NCI-H2081 (cell line): ENCODE data around the gene MAP3K20.
"Not testable (repeated sequence)": the region's sequence is repeated elsewhere in the genome, so short reads cannot be mapped to it uniquely, and the experiment has no call there.

Source experiments
- DNase-seq, 2 experiments: peaks; one replicate each; lab custom pipeline; 2025; lab: John Stamatoyannopoulos, UW

The MAP3K20 gene

DNA sequence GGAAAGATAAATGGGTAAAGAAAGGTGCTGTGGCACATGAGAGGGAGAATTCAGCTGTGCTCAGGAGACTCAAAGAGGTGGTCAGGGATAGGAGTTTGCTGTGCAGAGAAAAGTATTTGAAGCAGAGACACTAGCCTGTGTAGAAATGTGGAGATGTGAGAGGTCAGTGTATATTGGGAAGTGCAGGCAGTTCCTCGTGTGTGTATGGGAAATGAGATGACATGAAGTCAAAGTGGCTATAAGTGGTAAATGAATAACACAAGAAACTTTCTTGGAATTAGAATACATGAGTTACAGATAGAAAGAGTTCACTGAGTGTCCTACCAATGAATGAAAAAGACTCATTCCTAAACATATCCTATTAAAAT, 11.6 kb downstream of the MAP3K20 start:
- no peak for DNase-seq

DNA sequence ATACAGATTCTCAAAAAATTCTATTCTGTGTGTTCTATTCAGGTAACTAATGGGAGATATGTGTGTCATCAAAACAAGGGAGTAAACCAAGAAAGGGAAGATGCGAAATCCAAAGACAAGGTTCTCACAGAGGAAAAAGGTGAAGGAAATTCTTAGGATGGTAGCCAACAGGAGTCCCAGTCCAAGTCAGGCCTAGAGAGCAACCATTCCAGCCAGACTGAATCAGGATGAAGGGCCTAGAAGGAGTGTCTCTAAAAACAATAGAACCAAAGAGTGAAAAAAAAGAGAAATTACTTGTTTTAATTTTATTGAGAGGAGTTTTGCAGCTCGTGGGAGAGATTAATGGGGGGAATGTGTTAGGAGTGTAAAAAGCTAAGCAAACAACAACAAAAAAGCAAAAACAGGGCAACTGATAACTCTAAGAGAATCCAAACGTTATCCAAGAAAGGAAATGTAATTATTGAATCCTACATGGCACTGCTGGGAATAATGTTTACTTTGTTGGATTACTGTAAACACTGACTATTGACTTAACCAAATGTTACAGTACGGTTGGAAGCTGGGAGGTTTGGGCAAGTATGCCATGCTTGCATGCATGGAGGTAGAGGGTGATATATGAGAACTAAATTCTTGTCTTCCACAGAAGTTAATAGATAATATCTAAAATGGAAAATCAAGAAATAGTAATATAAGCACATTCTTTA, 12.3 kb downstream of the MAP3K20 start:
- DNase-seq = peak in 1 of 2 experiments; percentile 17

- no peak for DNase-seq
Measured at GRCh38 chr2:173090276-173090877, 14.7 kb downstream of the MAP3K20 start.

DNA sequence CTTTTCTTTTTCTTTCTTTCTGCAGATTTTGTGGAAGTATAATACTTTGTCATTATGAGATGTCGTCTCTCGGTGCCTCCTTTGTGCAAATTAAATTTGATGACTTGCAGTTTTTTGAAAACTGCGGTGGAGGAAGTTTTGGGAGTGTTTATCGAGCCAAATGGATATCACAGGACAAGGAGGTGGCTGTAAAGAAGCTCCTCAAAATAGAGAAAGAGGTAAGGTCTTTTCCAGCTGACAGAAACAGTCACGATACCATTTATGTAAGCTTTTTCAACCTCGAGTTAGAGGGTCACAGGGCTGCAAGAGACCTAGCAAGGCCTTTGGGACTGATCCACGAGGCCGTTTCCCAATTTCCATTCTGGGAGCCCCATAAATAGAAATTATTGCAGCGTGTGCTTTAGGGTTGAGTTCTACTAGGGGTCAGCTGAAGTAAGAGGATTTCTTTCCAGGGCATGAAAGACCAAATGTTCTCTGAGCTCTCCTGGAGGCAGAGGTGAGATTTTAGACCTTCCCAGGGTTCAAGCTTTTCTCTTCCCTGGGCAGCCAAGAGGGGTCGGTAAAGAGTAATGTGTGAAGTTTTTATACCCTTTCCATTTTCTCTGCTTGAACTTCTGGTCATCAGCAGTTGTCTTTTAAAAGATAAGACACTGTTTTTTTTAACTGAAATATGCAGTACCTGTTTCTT, 15.5 kb downstream of the MAP3K20 start:
- no peak for DNase-seq

GRCh38 chr2:173091910-173092309, 16.3 kb downstream of the MAP3K20 start:
- no peak for DNase-seq

DNA sequence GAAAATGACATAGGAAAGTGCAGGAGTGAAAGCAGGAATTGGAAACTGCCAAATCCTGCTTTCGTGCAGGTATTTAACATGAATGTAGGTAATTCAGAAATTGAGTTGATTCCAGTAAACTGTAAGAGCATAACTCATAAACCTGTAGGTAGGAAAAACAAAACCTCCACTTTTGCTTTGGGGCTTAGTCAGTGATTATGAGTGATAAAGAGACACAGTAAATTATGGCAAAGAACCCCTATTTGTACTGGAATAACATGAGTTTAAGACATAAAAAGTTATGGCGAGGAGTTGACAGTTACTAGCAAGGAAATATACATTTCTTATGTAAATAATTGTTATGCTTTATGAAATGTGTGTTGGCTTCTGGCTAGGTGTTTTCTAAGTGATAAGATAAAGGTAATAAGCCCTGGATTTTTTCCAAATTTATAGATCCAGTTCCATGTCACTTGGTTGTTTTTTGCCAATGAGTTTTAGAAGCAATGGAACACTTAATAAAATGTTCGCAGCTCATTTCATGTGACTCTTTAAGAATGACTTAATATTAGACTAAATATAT, 17.3 kb downstream of the MAP3K20 start:
- no peak for DNase-seq

DNA sequence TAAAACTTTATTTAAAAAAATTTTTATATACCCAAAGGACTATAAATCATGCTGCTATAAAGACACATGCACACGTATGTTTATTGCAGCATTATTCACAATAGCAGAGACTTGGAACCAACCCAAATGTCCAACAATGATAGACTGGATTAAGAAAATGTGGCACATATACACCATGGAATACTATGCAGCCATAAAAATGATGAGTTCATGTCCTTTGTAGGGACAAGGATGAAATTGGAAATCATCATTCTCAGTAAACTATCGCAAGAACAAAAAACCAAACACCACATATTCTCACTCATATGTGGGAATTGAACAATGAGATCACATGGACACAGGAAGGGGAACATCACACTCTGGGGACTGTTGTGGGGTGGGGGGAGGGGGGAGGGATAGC, 18.0 kb downstream of the MAP3K20 start:
- not testable (repeated sequence) for DNase-seq

- DNase-seq = no peak
Measured at GRCh38 chr2:173094731-173095130, 19.1 kb downstream of the MAP3K20 start.

DNA sequence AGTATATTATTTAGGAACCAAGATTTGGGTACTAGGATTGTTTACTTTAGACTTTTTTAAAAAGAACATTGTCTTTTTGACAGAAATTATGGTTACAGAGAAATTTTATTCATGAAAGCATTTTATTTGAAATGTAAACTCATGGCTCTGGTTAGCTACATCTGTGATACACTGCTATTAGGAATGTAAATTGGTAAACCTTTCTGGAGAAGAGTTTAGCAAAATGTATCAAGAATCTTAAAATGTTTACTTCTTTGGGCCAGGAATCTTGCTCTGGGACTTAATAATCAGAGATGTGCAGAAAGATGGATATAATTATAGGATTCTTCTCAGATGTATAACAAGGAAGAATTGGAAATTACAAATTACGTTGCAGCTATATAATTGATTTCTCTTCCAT, 19.7 kb downstream of the MAP3K20 start:
- DNase-seq = no peak

DNA sequence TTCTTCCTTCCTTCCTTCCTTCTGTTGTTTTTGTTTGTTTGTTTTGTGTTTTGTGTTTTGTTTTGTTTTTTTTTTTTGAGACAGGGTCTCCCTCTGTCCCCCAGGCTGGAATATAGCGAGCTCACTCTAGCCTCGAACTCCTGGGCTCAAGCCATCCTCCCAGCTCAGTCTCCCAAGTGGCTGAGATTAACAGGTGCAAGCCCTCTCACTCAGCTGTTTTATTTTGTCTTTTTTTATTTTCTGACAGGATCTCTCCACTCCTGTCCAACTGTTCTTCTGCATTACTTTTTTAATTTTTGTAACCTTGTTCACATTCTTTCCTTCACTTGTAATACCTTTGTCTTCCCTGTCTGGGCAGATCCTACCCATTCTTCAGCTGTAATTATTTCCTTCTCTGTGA, 23.6 kb downstream of the MAP3K20 start:
- no peak for DNase-seq

DNA sequence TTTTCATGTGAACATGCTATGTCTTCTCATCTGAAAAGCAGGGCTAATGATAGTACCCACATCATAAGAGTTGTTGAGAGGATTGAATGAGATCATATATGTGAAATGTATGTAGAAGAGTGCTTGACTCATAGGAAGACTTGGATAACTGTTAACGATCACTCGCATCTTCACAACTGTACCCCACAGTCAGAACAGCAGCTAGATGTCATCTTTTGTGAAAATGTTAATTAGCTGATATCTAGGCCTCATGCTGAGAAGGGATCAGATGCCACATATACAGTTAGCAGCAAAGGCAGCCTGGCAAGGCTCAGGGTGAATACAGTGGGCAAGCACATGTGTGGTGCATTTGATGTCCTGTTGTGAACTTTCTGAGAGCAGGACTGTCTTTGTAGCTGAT, 24.2 kb downstream of the MAP3K20 start:
- DNase-seq = no peak

GRCh38 chr2:173101687-173102086, 26.0 kb downstream of the MAP3K20 start:
- DNase-seq = no peak

GRCh38 chr2:173104156-173104555, 28.5 kb downstream of the MAP3K20 start:
- no peak for DNase-seq

DNA sequence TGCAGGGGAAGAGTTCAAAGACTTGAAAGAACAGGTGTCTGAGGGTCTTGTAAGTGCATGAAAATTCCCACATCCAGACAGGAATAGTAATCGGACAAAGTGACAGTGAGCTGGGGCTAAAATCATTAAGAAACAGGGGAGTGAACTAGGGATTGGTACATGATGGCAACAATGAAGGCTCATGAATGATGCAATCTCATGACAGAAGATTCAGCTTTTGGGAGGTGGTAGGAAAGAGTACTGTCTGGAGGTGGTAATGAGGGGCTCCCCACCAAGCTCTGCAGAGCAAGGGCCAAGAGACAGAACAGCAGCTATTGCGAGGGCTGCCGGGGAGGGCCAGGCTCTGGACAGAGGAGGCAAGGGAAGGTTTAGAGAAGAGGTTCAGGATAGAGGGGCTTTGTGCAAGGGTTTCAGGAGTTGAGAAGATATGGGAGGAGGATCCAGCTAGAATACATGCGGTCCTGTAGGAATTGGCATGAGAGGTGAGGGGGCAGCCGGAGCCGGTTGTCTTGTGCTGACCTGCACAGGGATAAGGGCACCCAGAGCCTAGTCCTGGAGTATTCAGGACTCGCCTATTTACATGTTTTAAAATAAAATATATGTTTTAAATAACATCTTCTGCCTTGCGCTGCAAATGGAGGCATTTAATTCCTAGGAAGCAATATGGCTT, 31.4 kb downstream of the MAP3K20 start:
- no peak for DNase-seq

GRCh38 chr2:173107629-173108022, 32.0 kb downstream of the MAP3K20 start:
- no peak for DNase-seq

DNA sequence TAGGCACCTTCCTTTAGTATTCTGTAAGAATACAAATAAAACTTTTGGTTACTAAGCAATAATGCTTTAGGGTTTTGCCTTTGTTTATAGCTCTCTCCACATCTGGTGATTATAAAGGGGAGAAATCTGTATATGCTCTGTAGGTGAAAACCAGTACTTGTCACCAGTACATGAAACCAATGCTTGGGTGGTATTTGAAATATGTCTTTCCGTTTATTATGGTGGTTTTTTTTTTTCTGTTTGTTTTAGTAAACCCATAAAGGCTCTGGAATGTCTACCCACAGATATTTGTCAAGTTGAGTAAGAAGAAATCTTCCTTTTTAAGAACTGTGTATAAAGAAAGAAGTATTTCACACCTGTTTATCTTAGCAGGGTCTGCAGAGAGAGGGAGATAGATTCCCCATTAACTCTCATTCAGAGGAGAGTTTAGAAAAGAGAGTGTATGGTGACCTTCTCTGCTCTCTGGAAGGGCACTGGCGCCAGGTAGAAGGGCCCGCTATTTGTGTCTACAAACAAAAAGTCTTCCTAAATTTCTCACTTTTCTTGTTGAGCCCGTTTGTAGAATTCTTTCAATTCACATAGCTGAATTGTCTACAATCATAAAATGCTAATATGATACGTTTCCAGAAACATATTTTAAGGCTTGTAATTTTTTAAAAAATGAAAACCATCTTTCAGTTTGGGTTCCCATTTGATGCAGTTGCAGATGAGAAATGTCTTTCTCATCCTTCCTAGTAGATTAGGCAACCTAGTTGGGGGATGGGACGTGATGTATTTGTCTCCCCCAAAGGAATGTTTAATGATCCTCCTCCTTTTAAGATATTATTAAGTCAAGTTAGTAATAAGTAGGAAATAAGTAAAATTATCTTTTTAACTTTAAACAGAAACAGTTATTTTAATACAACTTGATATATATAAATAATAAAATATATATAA, 33.9 kb downstream of the MAP3K20 start:
- DNase-seq = no peak

- DNase-seq = no peak
Measured at GRCh38 chr2:173117678-173118077, 42.0 kb downstream of the MAP3K20 start.

DNA sequence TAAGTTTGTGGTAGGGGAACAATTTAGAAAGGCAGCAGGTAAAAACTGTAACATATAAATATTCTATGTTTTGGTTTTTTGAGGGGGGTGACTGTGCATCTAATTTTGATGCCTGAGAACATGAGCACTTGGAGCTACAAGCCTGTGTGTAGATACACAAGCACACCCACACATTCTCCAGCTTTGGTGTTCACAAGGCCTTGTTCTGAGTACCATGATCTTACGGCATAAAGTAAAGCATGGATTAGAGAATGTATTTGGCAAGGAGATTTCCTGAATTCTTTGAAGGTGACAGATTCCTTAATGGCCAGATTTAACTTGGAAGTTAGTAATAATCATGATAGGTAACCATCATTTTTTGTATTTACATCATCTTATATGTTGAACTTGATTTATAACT, 42.7 kb downstream of the MAP3K20 start:
- DNase-seq = no peak

- DNase-seq = peak; percentile 62 to 80
Measured at GRCh38 chr2:173119069-173119807, 43.6 kb downstream of the MAP3K20 start.

- no peak for DNase-seq
Measured at GRCh38 chr2:173119944-173120343, 44.3 kb downstream of the MAP3K20 start.

DNA sequence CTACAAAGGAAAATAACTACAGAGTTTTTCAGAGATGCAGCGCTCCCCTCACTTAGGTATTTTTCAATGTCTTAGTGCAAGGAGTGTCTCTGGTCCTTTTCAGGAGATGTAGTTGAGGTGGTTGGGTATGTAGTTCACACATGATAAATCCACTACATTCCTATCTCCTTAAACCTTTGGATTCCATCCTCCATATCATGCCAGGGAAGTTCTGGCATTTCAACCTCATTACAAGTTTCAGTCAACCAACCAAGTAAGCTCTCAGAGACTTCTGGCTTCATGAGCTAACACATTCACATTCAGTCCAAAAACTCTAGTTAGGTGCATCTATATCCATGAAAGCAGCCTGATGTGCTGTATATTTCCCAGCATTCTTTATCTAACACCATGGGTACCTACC, 47.3 kb downstream of the MAP3K20 start:
- DNase-seq = no peak
